NCI-H1417 (cell line): ENCODE results near the gene DNAH9.

ENCODE experiments used
- DNase-seq, 3 experiments: peaks; one replicate each; lab custom pipeline; 2025; lab: John Stamatoyannopoulos, UW

DNAH9 gene

GRCh38 chr17:11598274-11599221, at the start of gene DNAH9:
DNAH9 (plus strand) TSS chr17:11598470; CDS start chr17:11598499, 29 bp downstream.
- DNase-seq = peak in 1 of 3 experiments; percentile 30

- no peak for DNase-seq
Observed at GRCh38 chr17:11550431-11550830, 47.8 kb upstream of the DNAH9 start.

GRCh38 chr17:11551442-11551841, 46.8 kb upstream of the DNAH9 start:
- DNase-seq = no peak

GRCh38 chr17:11553135-11553534, 45.1 kb upstream of the DNAH9 start:
- DNase-seq = no peak

- DNase-seq = no peak
Observed at GRCh38 chr17:11554042-11554441, 44.2 kb upstream of the DNAH9 start.

- DNase-seq = no peak
Observed at GRCh38 chr17:11554542-11554941, 43.7 kb upstream of the DNAH9 start.

- no peak for DNase-seq
Observed at GRCh38 chr17:11555530-11555929, 42.7 kb upstream of the DNAH9 start.

GRCh38 chr17:11557727-11558452, 40.4 kb upstream of the DNAH9 start:
- no peak for DNase-seq

- no peak for DNase-seq
Observed at GRCh38 chr17:11558681-11559234, 39.5 kb upstream of the DNAH9 start.

- no peak for DNase-seq
Observed at GRCh38 chr17:11559601-11560000, 38.7 kb upstream of the DNAH9 start.

- DNase-seq = no peak
Observed at GRCh38 chr17:11561281-11561680, 37.0 kb upstream of the DNAH9 start.

- no peak for DNase-seq
Observed at GRCh38 chr17:11561702-11562101, 36.6 kb upstream of the DNAH9 start.

GRCh38 chr17:11564589-11565380, 33.5 kb upstream of the DNAH9 start:
- DNase-seq = no peak

- DNase-seq = no peak
Observed at GRCh38 chr17:11565591-11565990, 32.7 kb upstream of the DNAH9 start.

GRCh38 chr17:11578998-11579397, 19.3 kb upstream of the DNAH9 start:
- DNase-seq = no peak

GRCh38 chr17:11580677-11581076, 17.6 kb upstream of the DNAH9 start:
- DNase-seq = no peak

GRCh38 chr17:11582217-11582616, 16.1 kb upstream of the DNAH9 start:
- DNase-seq = no peak

GRCh38 chr17:11583306-11583992, 14.8 kb upstream of the DNAH9 start:
- no peak for DNase-seq

GRCh38 chr17:11589716-11590115, 8.6 kb upstream of the DNAH9 start:
- no peak for DNase-seq

GRCh38 chr17:11601661-11602060, 3.4 kb downstream of the DNAH9 start:
- no peak for DNase-seq

GRCh38 chr17:11608396-11608795, 10.1 kb downstream of the DNAH9 start:
- no peak for DNase-seq
